ENCODE data around the gene RPL9.

DNA sequence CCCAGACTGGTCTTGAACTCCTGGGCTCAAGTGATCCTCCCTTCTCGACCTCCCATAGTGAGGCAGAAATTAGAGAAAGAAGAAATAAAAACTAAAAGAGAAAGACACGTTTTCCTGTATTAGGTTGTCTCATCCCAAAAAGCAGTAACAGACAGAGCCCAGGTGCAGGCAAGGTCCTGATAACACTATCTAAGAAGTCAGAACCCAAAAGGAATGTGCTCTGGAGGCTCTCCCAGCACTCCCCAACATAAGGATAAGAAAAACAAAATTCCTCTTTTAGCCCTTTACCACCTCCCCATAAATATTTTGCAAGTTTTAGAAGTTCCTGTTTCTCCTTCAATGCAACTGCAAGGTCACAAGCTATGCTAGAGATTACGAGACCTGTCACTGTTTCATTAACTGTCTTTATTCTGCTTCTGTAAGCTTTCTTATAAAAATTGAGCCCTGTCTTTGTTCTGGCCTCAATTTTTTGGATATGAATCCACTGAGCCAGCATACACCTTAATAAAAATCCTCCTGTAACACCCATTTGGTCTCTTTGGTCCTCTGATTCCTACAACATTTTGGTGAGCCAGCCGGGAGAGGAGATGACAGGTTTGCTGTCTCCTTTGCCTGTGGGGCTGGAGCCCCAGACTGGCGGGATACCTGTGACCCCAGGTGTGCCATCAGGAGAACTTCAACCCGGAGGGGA, 26.0 kb upstream of the RPL9 start:
- TF ChIP-seq, protein P1, sequence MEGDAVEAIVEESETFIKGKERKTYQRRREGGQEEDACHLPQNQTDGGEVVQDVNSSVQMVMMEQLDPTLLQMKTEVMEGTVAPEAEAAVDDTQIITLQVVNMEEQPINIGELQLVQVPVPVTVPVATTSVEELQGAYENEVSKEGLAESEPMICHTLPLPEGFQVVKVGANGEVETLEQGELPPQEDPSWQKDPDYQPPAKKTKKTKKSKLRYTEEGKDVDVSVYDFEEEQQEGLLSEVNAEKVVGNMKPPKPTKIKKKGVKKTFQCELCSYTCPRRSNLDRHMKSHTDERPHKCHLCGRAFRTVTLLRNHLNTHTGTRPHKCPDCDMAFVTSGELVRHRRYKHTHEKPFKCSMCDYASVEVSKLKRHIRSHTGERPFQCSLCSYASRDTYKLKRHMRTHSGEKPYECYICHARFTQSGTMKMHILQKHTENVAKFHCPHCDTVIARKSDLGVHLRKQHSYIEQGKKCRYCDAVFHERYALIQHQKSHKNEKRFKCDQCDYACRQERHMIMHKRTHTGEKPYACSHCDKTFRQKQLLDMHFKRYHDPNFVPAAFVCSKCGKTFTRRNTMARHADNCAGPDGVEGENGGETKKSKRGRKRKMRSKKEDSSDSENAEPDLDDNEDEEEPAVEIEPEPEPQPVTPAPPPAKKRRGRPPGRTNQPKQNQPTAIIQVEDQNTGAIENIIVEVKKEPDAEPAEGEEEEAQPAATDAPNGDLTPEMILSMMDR (IDR thresholded peaks at IDR 0.05), result no peak
- no peak for TF ChIP-seq EP300 (IDR thresholded peaks at IDR 0.05)

Measured in sigmoid colon (tissue), 4 donors.